GM12875 (cell line): ENCODE data around the gene RGS5.

Experiments
- H3K4me3 ChIP-seq: one replicate; pipeline ENCODE4 v1.5.1; 2011; ENCODE audit warnings: low read depth, low read length, control low read depth
- TF ChIP-seq, protein P1 (sequence below): IDR thresholded peaks from 2 replicates; pipeline ENCODE4 v1.5.1; 2011; ENCODE audit warnings: low read depth, mild to moderate bottlenecking, control low read depth, inconsistent platforms, low read length, moderate library complexity, borderline replicate concordance; ENCODE audit not compliant: insufficient read depth

The RGS5 gene

DNA sequence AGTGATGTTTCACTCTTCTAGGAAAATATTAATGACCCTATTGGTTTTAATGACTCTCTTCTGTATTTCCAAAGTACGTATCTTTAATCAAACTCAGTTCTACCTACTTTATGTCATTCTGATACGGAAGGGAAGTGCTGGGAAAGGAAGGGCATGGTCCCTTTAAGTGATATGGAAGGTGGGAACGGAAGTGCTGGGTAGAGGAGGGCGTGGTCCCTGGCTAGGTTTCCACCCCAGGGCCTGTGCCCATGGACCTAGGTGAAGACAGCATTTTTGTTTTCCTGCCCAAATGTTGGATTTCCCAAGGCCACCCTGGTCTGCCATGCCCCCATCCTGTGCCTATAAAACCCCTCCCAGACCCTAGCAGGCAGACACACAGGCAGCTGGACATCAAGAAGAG lies 109.5 kb downstream of the RGS5 start:
- H3K4me3 ChIP-seq, result no peak overlapping the region
- TF ChIP-seq, protein P1, sequence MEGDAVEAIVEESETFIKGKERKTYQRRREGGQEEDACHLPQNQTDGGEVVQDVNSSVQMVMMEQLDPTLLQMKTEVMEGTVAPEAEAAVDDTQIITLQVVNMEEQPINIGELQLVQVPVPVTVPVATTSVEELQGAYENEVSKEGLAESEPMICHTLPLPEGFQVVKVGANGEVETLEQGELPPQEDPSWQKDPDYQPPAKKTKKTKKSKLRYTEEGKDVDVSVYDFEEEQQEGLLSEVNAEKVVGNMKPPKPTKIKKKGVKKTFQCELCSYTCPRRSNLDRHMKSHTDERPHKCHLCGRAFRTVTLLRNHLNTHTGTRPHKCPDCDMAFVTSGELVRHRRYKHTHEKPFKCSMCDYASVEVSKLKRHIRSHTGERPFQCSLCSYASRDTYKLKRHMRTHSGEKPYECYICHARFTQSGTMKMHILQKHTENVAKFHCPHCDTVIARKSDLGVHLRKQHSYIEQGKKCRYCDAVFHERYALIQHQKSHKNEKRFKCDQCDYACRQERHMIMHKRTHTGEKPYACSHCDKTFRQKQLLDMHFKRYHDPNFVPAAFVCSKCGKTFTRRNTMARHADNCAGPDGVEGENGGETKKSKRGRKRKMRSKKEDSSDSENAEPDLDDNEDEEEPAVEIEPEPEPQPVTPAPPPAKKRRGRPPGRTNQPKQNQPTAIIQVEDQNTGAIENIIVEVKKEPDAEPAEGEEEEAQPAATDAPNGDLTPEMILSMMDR, result no peak
